ENCODE data around the gene SREBF2.
A peak's percentile ranks its signal among the peaks of the same experiment; 100 is the strongest.

Gene SREBF2

GRCh38 chr22:41832553-41833368, at the start of gene SREBF2:
Gene SREBF2 (plus strand): TSS chr22:41833105. CDS start chr22:41833271, 166 bp downstream.
- DNase-seq (ENCODE audit: low read depth, low spot score), result peak; percentile 99

- DNase-seq (ENCODE audit: low read depth, low spot score), result no peak
Measured at GRCh38 chr22:41787331-41787730, 45.6 kb upstream of the SREBF2 start.

GRCh38 chr22:41793871-41794270, 39.0 kb upstream of the SREBF2 start:
- no peak for DNase-seq (ENCODE audit: low read depth, low spot score)

- no peak for DNase-seq (ENCODE audit: low read depth, low spot score)
Measured at GRCh38 chr22:41798736-41799135, 34.2 kb upstream of the SREBF2 start.

DNA sequence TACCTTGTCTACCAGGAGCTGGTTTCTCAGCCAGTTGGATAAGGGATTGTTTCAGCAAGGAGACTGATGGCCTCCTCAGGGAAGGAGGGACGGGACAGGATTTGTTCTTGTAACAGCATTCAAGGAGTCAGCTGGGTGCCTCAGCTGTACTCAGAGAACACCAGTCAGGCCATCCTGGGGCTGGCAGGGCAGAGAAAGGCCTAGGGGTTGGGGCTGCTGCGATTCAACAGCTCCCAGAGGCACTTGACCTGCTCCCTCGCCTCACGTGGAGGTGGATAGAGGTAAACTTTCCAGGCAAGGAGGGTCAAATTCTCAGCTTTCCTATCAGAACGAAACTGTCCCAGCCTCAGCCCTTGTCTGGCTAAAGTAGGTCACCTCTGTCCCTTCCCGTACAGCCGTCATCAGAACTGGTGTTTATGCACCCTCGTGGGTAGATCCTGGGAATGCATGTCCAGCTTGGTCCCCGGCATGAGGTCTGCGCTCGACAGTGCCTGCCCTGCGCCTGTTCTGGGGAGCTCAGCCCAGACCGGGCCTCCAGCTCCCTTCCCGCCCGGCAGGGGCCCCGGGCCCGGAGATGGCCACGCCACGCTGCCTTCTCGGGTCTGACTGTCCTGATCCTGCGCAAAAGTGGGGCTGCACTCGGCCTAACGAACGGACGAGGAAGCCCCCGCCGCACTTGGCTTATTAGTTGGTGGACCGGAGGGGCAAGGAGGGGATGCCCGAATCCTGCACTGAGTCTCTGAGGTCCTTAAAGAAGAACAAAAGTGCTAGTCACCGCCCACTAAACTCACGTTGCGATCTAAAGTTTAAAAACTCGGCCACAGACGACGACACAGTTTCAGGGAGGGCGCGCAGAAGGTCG, 33.2 kb upstream of the SREBF2 start:
- DNase-seq (ENCODE audit: low read depth, low spot score), result no peak

DNA sequence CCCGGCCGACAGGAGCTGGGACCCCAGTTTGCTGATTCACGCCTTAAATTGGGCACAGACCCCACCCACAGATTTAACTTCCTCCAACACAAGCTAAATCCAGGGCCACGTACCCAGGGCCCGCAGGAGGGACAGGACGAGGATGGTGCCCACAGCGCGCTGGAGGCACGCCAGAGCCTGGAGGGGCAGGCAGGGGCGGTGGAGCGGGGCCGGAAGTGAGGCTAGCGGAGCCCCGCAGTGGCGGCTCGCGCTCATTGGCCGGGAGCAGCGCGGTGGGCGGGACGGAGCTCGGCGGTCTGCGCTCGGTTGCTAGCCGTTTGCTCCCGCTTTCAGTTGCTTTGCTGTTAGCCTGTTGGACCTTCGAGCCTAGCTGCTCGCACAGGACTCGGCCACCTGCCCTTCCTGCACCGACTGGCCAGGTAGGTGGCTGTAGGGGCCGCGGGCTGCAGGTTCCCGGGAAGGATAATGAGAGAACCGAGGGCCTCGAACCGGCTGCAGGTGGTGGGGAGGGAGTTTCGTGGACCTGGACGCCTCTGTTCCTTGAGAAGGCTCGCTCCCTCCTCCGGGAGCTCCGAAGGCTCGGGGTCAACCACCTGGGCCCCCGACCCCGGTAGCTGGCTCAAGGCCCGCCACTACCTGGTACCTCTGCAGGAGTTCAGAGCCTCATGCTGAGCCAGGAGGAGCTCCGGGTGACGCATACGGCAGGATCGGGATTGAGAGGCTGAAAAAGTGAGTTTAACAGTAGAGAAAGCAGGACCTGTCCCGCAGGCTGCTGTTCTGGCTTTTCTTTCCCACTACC, 32.4 kb upstream of the SREBF2 start, which contains the start of gene CCDC134:
Gene CCDC134, plus strand, starts transcription at position 332 of the 799 bp plus-strand sequence. CDS start 8,212 bp downstream, outside the sequence.
- DNase-seq (ENCODE audit: low read depth, low spot score), result peak; percentile 74

DNA sequence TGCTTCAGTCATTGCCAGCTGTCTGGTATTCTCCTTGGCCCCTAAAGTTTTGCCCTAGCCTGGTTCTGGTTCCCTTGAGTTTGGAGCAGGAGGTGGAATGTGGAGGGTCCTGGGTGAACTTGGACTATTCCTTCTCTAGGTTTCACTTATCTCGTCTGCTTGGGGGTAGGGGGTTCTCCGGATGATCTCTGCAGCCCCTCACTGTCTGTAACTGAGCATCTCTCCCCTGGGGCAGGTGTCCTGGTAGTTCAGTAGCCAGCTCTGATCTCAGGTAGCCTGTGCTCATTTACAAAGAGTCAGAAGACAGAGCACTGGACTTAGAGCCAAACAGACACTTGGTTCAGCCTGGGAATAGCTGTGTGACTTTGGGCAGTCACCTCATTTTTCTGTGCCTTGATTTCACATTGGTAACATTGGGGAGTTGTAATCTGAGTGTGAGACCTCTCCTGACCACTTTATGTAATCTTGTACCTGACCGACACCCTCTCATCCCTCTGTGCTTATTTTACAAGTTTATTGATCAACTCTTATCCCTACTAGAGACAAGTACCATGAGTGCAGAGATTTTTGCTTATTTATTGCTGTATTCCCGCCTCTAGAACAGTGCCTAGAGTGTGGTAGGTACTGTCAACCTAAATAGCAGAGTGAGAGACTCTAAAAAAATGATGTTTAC, 31.6 kb upstream of the SREBF2 start:
- DNase-seq (ENCODE audit: low read depth, low spot score), result no peak

DNA sequence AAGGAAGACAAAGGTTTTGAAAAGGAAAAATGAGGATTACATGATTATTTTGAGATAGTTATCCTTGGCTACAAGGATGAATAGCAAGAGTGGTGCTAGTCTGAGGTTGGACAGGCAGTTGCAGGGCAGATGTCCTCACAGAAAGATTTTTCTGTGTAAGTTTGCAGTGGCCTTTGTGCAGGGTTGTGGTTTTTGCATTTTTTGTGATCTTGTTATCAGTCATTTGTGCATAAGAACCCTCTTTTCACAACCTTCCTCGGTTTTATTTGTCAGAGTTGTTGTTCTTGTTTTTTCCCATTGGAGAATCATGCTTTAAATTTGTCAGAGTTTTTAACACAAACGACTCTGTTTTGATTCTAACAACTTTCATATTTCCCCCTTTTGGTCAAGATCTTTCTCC, 31.0 kb upstream of the SREBF2 start:
- no peak for DNase-seq (ENCODE audit: low read depth, low spot score)

DNA sequence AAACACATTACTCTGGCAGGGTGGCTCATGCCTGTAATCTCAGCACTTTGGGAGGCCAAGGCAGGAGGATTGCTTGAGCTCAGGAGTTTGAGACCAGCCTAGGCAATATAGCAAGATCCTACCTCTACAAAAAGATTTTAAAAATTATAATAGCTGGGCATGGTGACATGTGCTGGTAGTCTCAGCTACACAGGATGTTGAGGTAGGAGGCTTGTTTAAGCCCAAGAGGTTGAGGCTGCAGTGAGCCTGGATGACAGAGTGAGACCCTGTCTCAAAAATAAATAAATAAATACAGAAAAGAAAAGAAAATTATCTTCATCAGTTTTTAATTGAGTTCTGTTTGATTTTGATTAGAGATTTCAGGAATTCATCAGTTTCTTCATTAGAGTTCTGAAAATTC, 27.3 kb upstream of the SREBF2 start:
- no peak for DNase-seq (ENCODE audit: low read depth, low spot score)

DNA sequence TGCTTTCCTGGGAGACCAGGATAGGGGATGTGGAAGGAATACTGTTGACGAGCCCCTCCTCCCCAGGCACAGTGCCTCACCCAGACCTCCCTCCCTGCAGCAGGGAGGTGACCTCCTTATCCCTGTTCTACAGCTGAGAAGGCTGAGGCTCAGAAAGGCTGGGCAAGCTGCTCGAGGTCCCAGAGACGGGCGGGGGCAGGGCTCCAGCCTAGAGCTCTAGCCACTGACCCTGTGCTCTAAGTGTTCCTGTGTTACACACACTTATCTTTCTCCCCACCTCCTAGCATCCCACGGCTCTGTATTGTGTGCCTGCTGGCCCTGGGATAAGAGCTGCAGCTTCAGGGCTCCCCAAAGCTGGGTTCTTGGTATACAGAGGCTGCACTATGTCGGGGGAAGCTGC, 24.5 kb upstream of the SREBF2 start:
- no peak for DNase-seq (ENCODE audit: low read depth, low spot score)

- DNase-seq (ENCODE audit: low read depth, low spot score), result no peak
Measured at GRCh38 chr22:41810022-41810421, 22.9 kb upstream of the SREBF2 start.

- DNase-seq (ENCODE audit: low read depth, low spot score), result no peak
Measured at GRCh38 chr22:41812805-41813545, 19.9 kb upstream of the SREBF2 start.

DNA sequence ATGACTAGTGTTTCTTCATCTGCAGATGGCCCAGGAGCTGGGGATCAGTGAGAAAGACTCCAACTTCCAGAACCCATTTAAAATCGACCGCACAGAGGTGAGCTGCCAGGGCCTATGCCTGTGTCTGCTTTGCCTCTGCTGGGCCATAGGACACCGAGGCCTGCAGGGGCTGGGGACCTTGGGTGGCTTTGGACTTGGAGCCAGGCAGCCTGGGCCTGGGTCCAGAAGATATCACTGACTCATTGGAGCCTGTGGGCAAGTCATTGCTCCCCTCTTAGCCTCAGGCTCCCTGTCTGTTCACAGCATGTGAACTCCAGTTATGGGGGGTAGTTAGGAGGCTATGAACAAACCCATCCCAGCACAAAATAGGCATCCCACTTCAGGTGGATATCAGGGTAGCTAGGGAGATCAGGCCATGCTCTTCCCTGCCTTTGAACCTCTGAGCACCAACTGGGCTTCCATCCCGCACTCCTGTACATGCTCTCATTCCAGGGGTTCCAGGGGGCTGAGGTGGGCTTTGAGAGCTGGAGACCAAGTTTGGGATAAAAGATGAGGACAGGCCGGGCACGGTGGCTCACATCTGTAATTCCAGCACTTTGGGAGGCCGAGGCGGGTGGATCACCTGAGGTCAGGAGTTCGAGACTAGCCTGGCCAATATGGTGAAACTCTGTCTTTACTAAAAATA, 19.0 kb upstream of the SREBF2 start:
- DNase-seq (ENCODE audit: low read depth, low spot score), result no peak

DNA sequence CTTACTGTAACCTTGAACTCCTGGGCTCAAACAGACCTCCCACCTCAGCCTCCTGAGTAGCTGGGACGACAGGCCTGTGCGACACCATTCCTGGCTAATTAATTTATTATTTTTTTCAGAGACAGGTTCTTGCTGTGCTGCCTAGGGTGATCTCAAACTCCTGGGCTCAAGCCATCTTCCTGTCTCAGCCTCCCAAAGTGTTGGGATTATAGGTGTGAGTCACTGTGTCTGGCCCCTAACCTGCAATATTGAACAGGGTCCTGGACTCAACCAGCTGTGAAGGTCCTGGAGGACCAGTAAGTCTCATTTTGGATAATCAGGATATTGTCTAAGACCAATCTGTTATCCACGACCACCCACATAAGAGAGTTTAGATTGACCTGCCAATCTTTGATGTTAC, 17.2 kb upstream of the SREBF2 start:
- DNase-seq (ENCODE audit: low read depth, low spot score), result no peak

- no peak for DNase-seq (ENCODE audit: low read depth, low spot score)
Measured at GRCh38 chr22:41816241-41816640, 16.7 kb upstream of the SREBF2 start.

DNA sequence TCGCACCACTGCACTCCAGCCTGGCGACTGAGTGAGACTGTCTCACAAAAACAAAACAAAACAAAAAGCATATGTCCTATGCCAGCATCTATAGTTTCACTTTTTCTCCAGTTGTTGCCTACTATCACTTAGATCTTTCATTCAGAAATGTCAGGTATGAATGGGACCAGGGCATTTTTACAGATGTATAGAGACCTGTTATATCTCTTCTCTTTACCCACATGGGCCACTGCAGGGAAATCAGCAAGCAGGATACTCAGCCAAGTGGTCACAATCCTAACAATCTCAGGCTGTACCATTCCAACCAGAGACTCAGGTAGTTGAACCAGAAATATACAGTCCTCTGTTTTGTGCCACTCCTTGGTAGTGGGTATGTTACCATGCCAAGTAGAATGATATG, 16.0 kb upstream of the SREBF2 start:
- no peak for DNase-seq (ENCODE audit: low read depth, low spot score)

GRCh38 chr22:41818011-41818410, 14.9 kb upstream of the SREBF2 start:
- DNase-seq (ENCODE audit: low read depth, low spot score), result no peak

DNA sequence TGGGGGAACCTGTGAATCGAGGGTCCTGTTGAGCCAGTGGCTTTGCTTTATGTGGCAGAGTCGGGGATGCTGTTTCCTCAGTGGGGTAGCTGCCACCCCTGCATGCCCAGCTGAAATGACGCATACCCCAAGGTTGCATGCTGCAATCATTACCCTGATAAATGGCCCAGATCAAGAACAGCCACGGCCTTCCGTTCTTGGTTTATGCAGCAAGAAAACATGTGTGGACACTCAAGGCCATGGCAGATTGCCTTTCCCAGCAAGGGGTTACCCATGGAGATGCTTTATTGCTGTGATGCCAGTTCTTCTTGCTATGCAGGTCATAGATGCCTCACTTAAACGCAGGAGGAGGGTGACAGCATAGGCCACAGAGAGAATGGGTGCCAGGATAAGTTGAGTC, 14.3 kb upstream of the SREBF2 start:
- no peak for DNase-seq (ENCODE audit: low read depth, low spot score)

DNA sequence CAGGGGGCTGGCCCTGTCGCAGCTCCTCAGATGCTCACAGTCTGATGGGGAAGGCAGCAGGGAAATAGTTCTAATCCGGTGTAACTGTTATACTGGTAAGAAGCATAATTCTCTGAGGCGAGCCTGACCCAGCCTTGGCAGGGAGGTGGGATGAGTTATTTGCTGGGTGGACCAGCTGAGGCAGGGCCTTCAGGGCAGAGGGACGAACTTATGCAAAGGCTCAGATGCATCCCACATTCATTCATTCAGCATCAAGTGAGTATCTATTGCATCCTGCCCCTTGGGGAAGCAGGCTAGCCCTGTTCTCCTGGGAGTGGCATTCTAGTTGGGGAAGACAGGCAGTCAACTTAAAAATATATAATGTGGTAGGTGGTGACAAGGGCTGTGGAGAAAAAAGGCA, 13.6 kb upstream of the SREBF2 start:
- no peak for DNase-seq (ENCODE audit: low read depth, low spot score)

GRCh38 chr22:41820447-41820846, 12.5 kb upstream of the SREBF2 start:
- no peak for DNase-seq (ENCODE audit: low read depth, low spot score)
